ENCODE data around the gene DUOXA1.
"Not testable (repeated sequence)": the region's sequence is repeated elsewhere in the genome, so short reads cannot be mapped to it uniquely, and the experiment has no call there.

- not testable (repeated sequence) for TF ChIP-seq YY1 (IDR thresholded peaks at IDR 0.05; ENCODE audit: insufficient read depth, insufficient read length); ZNF274 (IDR thresholded peaks at IDR 0.05; ENCODE audit: low read depth, low read length)
Measured at GRCh38 chr15:45082412-45082811, 47.3 kb downstream of the DUOXA1 start.
